ENCODE measurements around the gene MAML2.

- TF ChIP-seq RFX5 (IDR thresholded peaks at IDR 0.05; ENCODE audit: low read depth, low read length) (no peak), CTCF (IDR thresholded peaks at IDR 0.05 in 2 of 3, conservative IDR thresholded peaks at IDR 0.05 in 1 of 3; ENCODE audit: insufficient read depth in 2 of 3, low read depth in 1 of 3, low read length in 3 of 3) (no peak), EP300 (IDR thresholded peaks at IDR 0.05; ENCODE audit: low read length) (no peak), ZNF121 (CRISPR knock-in tag; conservative IDR thresholded peaks at IDR 0.05) (no peak), RCOR1 (IDR thresholded peaks at IDR 0.05; ENCODE audit: borderline replicate concordance in 1 of 2, low read depth in 2 of 2, low read length in 2 of 2) (no peak), FOXA3 (CRISPR knock-in tag; conservative IDR thresholded peaks at IDR 0.05 in 1 of 2, IDR thresholded peaks at IDR 0.05 in 1 of 2) (no peak), HDGF (IDR thresholded peaks at IDR 0.05) (no peak), POLR2A (conservative IDR thresholded peaks at IDR 0.05) (no peak), POLR2AphosphoS5 (IDR thresholded peaks at IDR 0.05; ENCODE audit: control insufficient read depth, insufficient read depth, low read depth, low read length) (no peak), SREBF2 (CRISPR knock-in tag; IDR thresholded peaks at IDR 0.05) (no peak), REST (IDR thresholded peaks at IDR 0.05; ENCODE audit: borderline replicate concordance) (no peak), REST (CRISPR knock-in tag; IDR thresholded peaks at IDR 0.05; ENCODE audit: low read depth) (no peak), NR3C1 (CRISPR knock-in tag; IDR thresholded peaks at IDR 0.05) (no peak), ZNF395 (CRISPR knock-in tag; IDR thresholded peaks at IDR 0.05) (no peak)
These were observed 27.5 kb downstream of the MAML2 start for GRCh38 chr11:96315476-96315875.

All from K562 (cell line).